Stimulated activated naive B cell treated with anti-CD40 and anti-IgM and Interleukin-4, amounts not matched to agents 10 μg/mL and 1 μg/mL and 100 μg/mL, for 72 hours (primary cell): Measurements from ENCODE around the gene TIMP1.

Experiments used
- ATAC-seq, 2 donors: fragments of 150-1000 bp; cut with Tn5 transposase; replicated peaks; 2 replicates each; pipeline ENCODE4 v1.10.0; 2021; ENCODE audit warnings: moderate library complexity in 1 of 2
- DNase-seq: peaks from one replicate; pipeline ENCODE4 v3.0.0; 2021
- H3K27ac Mint-ChIP-seq: one replicate; pipeline ENCODE4 v1.8.0; 2022; ENCODE audit warnings: mild to moderate bottlenecking, mixed read lengths
- H3K27me3 Mint-ChIP-seq, 2 donors: one replicate each; pipeline ENCODE4 v1.8.0; 2022; ENCODE audit warnings: mixed read lengths in 2 of 2
- H3K36me3 Mint-ChIP-seq, 2 donors: one replicate each; pipeline ENCODE4 v1.8.0; 2022; ENCODE audit warnings: mixed read lengths in 2 of 2, mild to moderate bottlenecking in 1 of 2
- H3K4me1 Mint-ChIP-seq, 2 donors: one replicate each; pipeline ENCODE4 v1.8.0; 2022; ENCODE audit warnings: mixed read lengths in 2 of 2, mild to moderate bottlenecking in 1 of 2
- H3K4me3 Mint-ChIP-seq, 2 donors: one replicate each; pipeline ENCODE4 v1.8.0; 2022; ENCODE audit warnings: mild to moderate bottlenecking in 2 of 2, mixed read lengths in 2 of 2, moderate library complexity in 1 of 2
- H3K9me3 Mint-ChIP-seq, 2 donors: one replicate each; pipeline ENCODE4 v1.8.0; 2022; ENCODE audit warnings: mixed read lengths in 2 of 2, mild to moderate bottlenecking in 1 of 2

Gene TIMP1

DNA sequence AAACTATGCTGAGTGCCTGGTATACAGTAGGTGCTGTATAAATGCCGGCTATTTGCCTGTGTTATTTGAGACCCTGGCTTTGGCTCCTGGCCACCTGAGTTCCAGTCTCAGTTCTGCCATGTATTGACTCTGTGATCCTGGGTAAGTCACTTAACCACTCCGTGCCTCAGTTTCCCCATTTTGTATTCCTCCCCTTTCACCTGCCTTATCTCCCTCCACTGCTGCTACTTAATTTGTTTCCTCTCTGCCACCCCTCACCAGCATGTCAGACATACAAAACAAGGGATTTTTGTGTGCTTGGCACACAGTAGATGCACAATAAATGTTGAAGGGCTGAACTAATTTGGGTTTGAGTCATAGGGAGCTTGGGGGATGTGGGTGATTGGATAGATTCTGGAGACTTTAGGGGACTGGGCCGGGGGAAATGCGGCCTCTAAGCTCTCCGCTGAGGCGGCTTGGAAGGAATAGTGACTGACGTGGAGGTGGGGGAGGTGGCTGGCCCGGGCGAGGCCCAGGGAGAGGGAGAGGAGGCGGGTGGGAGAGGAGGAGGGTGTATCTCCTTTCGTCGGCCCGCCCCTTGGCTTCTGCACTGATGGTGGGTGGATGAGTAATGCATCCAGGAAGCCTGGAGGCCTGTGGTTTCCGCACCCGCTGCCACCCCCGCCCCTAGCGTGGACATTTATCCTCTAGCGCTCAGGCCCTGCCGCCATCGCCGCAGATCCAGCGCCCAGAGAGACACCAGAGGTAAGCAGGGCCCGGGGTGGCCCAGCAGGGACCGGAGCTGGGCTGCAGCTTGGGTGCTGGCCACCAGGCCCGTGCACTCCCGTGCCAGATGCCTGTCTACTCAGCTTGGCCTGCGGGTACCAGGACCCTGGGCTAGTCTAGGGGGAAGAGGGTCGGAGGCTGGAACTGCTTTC lies at the start of gene TIMP1:
TIMP1 (plus strand) TSS at position 706 of the 917 bp plus-strand sequence. CDS start 980 bp downstream, outside the sequence.
- H3K27ac Mint-ChIP-seq = peak within 1 kb of the TSS; percentile 78
- ATAC-seq (peak; percentile 92 to 93), DNase-seq (peak; percentile 68)
- peaks cover 15 to 36% of the 10 kb centered on the region in 2 donors for H3K27me3 Mint-ChIP-seq
- peaks cover 18 to 25% of the 10 kb centered on the region in 2 donors for H3K4me1 Mint-ChIP-seq
- peak within 1 kb of the TSS; percentile 54 to 77 for H3K4me3 Mint-ChIP-seq
- H3K36me3 Mint-ChIP-seq = peaks cover 1 to 6% of the 10 kb centered on the region in 2 donors
- H3K9me3 Mint-ChIP-seq = no peaks in the 10 kb centered on the region

DNA sequence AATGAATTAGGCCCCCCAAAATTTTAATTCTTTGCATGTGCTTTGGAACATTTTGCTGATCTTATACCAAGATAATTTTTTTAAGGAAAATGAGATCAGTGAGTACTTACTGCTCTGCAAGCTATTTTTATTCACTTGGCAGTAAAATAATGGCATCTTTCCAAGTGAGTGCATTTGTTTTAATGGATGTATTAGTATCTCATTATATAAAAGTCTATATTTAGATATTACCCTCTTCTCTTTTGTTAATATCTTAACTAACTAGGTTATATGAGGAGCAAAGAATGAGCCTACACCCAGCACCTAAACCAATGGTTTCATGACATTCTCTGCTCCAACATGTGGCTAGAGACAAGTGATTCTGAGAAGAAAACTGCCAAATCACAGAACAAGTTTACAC lies 42.4 kb upstream of the TIMP1 start:
- no peaks in the 10 kb centered on the region for H3K27me3 Mint-ChIP-seq
- DNase-seq (no peak), ATAC-seq (no peak)
- H3K27ac Mint-ChIP-seq = no peak overlapping the region
- no peaks in the 10 kb centered on the region for H3K9me3 Mint-ChIP-seq
- no peaks in the 10 kb centered on the region for H3K4me1 Mint-ChIP-seq
- H3K4me3 Mint-ChIP-seq = no peak overlapping the region
- H3K36me3 Mint-ChIP-seq = no peaks in the 10 kb centered on the region

DNA sequence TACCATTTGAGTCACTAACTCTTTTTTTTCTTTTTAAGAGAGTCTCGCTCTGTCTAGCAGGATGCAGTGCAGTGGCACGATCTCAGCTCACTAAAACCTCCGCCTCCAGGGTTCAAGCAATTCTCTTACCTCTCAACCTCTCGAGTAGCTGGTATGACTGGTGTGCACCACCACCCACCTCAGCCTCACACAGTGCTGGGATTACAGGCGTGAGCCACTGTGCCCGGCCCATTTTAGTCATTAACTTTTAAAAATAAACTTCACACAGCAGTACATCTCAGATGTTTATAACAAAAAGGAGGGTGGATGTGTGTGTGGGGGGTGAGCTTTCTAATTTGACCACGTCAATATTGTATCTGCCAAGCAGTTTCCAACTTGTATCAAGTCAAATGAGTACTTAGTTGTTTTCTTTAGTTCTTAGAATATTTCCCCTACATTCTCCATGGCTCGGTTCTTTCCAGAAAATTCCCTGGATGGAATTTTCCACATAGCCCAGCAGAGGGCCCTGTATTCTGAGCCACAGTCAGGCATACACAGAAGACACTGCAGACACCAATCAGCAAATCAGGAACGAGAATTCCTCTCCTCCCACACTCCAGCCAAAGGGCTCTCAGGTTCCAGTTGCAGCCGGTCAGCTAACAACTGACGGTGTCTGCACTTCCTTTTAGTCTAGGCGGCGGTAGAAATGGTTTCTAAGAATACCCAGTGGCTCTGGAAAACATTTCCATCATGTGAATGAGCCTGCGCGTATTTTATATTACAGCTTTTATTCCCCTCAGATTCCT lies 41.3 kb upstream of the TIMP1 start:
- Mint-ChIP-seq H3K9me3 (no peaks in the 10 kb centered on the region), H3K4me1 (no peaks in the 10 kb centered on the region), H3K27ac (no peak overlapping the region), H3K27me3 (no peaks in the 10 kb centered on the region), H3K4me3 (no peak overlapping the region), H3K36me3 (no peaks in the 10 kb centered on the region)
- DNase-seq = no peak
- peak; percentile 53 to 72 for ATAC-seq

DNA sequence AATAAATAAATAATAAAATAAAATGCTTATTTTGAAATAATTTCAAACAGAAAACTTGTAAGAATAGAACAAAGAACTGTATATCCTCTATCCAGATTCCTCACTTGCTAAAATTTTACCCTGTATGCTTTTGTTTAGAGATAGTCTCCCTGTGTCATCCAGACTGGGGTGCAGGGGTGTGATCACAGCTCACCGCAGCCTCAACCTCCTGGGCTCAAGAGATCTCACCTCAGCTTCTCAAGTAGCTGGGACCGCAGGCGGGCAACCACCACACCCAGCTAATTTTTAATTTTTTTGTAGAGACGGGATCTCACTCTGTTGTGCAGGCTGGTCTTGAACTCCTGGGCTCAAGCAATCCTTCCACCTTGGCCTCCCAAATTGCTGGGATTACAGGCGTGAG lies 38.7 kb upstream of the TIMP1 start:
- Mint-ChIP-seq H3K9me3 (no peaks in the 10 kb centered on the region), H3K27me3 (no peaks in the 10 kb centered on the region), H3K4me3 (no peak overlapping the region), H3K27ac (no peak overlapping the region), H3K4me1 (no peaks in the 10 kb centered on the region), H3K36me3 (no peaks in the 10 kb centered on the region)
- ATAC-seq = no peak
- no peak for DNase-seq

DNA sequence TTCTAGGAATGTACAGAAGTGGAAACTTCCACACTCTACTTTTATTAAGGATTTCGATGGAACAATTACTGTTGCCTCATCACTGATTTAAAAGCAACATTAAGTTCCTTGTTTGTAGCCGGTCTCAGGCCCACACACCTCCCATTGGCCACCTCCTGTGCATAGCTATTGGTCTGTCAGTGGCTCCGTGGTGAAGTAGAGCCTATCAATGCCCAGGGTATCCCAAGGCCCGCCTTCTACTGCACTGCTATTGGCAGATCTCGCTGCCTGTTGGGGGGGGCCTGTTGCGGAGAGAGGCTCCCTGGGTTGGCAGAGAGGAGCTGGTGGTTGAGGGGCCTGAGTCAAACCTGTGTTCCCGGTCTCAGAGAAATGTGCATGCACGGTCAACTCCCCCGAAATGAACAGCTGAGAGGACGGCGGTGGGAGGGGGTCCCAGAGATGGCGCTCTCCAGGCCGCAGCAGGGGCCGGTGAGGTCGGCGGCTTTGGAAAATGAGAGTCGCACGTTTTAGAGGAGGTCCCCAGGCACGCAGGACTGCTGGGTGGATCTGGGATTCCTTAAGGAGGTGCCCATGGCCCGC lies 26.1 kb upstream of the TIMP1 start:
- peaks cover 0 to 2% of the 10 kb centered on the region in 2 donors for H3K36me3 Mint-ChIP-seq
- DNase-seq (peak; percentile 82), ATAC-seq (peak; percentile 89 to 91)
- H3K27me3 Mint-ChIP-seq = no peaks in the 10 kb centered on the region
- no peaks in the 10 kb centered on the region for H3K9me3 Mint-ChIP-seq
- H3K4me3 Mint-ChIP-seq = peak overlapping the region; percentile 93
- peak overlapping the region; percentile 98 for H3K27ac Mint-ChIP-seq
- peaks cover 6 to 19% of the 10 kb centered on the region in 2 donors for H3K4me1 Mint-ChIP-seq

DNA sequence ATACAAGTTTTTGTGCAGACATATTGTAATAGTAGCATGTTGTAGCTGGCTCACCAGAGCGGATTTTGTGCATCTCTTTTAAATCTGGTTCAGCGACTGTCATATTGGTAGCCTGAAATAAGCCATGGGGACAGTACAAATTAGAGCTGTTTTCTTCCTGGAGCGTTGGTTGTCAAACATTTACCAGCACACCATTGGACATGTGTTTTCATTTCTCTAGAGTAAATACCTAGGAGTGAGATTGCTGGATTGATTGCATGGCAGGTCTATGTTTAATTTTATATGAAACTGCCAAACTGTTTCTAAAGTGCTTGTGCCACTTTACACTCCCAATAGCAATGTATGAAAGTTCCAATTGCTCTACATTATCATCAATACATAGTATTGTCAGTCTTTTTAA lies 23.8 kb upstream of the TIMP1 start:
- peaks cover 18 to 32% of the 10 kb centered on the region in 2 donors for H3K4me1 Mint-ChIP-seq
- ATAC-seq = no peak
- H3K27me3 Mint-ChIP-seq = no peaks in the 10 kb centered on the region
- no peaks in the 10 kb centered on the region for H3K9me3 Mint-ChIP-seq
- no peak for DNase-seq
- H3K27ac Mint-ChIP-seq = no peak overlapping the region
- peaks cover 2 to 9% of the 10 kb centered on the region in 2 donors for H3K36me3 Mint-ChIP-seq
- no peak overlapping the region for H3K4me3 Mint-ChIP-seq

DNA sequence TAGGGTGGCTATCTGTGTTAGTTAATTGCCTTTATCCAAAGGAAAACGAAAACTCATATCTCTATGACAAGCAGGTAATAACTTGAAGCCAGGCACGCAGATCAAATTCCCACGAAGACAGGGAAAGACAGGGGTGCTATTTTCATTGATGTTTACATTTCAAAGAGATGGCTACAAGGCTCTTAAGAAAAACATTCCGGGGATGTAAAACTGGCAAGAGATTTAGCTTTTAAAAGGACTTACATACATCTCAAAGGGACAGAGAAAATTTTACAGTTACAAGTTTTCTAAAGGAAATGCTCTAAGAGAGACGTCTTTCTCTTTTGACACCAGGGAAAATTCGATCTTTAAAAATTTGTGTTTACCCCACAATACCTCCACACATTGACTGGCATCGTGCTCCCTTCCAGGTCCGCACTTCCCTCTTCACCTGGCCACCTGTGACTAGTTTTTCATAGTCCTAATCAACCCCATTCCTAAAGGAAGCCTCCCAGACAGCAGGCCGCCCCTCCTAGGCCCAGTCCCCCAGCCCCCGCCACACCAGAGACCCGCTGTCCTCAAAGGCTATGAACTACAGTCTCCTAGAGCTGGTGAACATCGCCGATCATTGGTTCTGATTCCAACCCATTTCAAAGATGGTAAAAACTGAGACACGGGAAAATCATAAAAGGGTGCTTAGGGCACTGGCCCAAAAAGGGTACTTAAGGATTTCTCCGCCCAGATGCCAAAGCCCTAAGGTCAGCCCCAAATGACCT lies 21.9 kb upstream of the TIMP1 start:
- ATAC-seq (no peak), DNase-seq (no peak)
- peaks cover 8 to 18% of the 10 kb centered on the region in 2 donors for H3K36me3 Mint-ChIP-seq
- no peaks in the 10 kb centered on the region for H3K27me3 Mint-ChIP-seq
- peaks cover 24 to 42% of the 10 kb centered on the region in 2 donors for H3K4me1 Mint-ChIP-seq
- no peaks in the 10 kb centered on the region for H3K9me3 Mint-ChIP-seq
- H3K27ac Mint-ChIP-seq = peak overlapping the region; percentile 99
- peak overlapping the region; percentile 90 to 93 for H3K4me3 Mint-ChIP-seq

DNA sequence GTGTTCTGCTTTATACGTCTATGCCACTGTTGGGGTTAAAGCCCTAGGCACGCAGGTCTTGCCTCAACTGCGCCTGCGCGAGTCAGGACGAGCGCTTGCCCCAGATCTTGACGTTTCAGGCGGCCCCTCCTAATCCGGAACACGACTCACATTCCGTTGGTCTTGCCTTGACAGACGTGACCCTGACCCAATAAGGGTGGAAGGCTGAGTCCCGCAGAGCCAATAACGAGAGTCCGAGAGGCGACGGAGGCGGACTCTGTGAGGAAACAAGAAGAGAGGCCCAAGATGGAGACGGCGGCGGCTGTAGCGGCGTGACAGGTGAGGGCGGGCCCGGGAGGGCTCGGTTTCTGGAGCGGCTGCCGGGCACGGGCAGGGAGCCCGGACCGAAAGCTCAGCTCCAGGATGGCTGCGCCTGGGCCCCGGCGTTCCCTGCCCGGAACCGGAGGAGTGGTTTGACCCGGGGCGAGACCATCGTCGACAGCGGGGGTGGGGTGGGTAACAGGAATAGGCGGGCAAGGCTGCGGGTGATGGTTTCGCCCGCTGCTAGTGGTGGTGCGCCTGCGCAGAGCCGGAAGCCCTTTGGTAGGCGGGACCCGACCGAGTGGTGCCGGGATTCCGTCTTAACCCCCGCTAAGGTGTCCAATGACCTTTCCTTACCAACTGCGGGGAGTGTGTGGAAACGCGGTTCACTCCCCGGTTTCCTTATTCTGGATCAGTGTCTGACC lies 21.1 kb upstream of the TIMP1 start, which contains the start of gene ARAF:
ARAF (plus strand) TSS at position 272 of the 725 bp plus-strand sequence. CDS start 1,763 bp downstream, outside the sequence.
- DNase-seq = peak; percentile 96
- no peaks in the 10 kb centered on the region for H3K9me3 Mint-ChIP-seq
- H3K4me3 Mint-ChIP-seq = peak within 1 kb of the TSS; percentile 90 to 93
- peaks cover 25 to 38% of the 10 kb centered on the region in 2 donors for H3K4me1 Mint-ChIP-seq
- ATAC-seq = peak; percentile 88 to 91
- H3K36me3 Mint-ChIP-seq = peaks cover 6 to 18% of the 10 kb centered on the region in 2 donors
- H3K27ac Mint-ChIP-seq = peak within 1 kb of the TSS; percentile 99
- H3K27me3 Mint-ChIP-seq = no peaks in the 10 kb centered on the region

DNA sequence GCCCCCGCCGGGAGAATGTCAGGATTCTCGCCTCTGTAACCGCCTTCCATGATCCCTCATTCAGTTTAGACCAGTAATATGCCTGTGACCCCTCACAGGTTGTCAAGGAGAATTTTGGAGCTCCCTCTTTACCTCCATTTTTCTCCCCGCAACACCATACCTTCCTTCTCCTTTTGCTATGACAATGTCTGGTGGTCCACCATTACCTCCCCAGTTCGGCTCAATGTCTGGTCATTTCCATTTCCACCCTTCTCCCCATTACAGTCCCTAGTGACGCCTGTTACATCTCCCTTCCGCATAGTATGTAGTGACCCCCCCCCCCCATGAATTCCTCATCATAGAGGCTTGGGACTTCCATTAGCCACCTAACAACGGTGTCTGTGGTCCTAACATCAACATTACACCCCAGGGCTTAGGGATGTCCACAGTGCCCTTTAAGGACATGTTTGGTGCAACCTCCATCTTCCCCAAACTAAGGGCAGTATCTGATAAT lies 20.5 kb upstream of the TIMP1 start:
- H3K9me3 Mint-ChIP-seq = no peaks in the 10 kb centered on the region
- peak overlapping the region; percentile 90 to 93 for H3K4me3 Mint-ChIP-seq
- peaks cover 10 to 24% of the 10 kb centered on the region in 2 donors for H3K36me3 Mint-ChIP-seq
- H3K27me3 Mint-ChIP-seq = no peaks in the 10 kb centered on the region
- DNase-seq (no peak), ATAC-seq (no peak)
- peak overlapping the region; percentile 99 for H3K27ac Mint-ChIP-seq
- peaks cover 28 to 38% of the 10 kb centered on the region in 2 donors for H3K4me1 Mint-ChIP-seq

DNA sequence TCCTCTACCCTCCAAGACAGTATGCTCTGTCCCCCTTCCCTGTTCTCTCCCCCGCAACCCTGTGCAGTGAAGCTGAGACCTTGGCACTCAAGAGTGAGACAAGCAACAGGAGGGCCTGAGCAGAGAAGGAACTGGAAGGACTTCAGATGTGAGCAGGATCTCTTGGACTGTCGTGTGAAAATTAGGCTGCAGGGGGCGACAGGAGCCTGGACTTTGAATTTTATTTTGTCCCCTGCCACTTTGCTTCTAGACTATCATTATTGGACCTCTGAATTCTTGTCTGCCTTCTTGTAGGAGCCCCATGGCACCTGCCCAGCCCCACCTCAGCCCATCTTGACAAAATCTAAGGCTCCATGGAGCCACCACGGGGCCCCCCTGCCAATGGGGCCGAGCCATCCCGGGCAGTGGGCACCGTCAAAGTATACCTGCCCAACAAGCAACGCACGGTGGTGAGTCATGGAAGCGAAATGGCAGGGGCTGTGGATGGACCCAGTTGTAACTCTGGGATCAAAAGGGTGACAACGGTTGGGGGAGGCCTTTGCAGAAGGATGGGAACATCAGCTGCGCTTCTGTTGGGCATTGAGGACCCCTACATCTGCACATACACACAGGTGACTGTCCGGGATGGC lies 19.5 kb upstream of the TIMP1 start:
- Mint-ChIP-seq H3K9me3 (no peaks in the 10 kb centered on the region), H3K4me1 (peaks cover 33 to 41% of the 10 kb centered on the region in 2 donors), H3K27me3 (no peaks in the 10 kb centered on the region), H3K27ac (peak overlapping the region; percentile 76), H3K4me3 (peak overlapping the region; percentile 77 to 90), H3K36me3 (peaks cover 15 to 29% of the 10 kb centered on the region in 2 donors)
- no peak for DNase-seq
- no peak for ATAC-seq

DNA sequence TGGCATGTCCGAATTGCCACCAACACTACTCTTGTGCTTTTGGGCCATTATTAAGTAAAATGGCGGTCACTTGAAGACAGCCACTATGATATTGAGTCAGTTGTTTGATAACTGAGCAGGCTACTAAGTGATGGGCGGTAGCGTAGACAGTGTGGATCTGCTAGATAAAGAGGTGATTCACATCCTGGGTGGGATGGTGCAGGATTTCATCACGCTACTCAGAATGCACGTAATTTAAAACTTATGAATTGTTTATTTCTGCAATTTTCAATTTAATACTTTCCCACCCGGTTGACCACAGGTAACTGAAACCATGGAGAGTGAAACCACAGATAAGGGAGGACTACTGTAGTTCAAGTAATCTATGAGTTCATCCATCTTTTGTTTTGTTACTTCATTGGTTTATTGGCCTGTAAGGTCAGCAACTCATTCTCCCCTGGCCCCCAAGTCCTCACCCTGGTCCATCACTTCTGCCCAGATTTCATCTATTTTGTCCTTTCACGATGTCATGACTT lies 18.4 kb upstream of the TIMP1 start:
- ATAC-seq (no peak), DNase-seq (no peak)
- peaks cover 33 to 41% of the 10 kb centered on the region in 2 donors for H3K4me1 Mint-ChIP-seq
- no peaks in the 10 kb centered on the region for H3K27me3 Mint-ChIP-seq
- peaks cover 20 to 37% of the 10 kb centered on the region in 2 donors for H3K36me3 Mint-ChIP-seq
- H3K27ac Mint-ChIP-seq = peak overlapping the region; percentile 5
- peak overlapping the region in 1 of 2 donors; percentile 5 for H3K4me3 Mint-ChIP-seq
- no peaks in the 10 kb centered on the region for H3K9me3 Mint-ChIP-seq

DNA sequence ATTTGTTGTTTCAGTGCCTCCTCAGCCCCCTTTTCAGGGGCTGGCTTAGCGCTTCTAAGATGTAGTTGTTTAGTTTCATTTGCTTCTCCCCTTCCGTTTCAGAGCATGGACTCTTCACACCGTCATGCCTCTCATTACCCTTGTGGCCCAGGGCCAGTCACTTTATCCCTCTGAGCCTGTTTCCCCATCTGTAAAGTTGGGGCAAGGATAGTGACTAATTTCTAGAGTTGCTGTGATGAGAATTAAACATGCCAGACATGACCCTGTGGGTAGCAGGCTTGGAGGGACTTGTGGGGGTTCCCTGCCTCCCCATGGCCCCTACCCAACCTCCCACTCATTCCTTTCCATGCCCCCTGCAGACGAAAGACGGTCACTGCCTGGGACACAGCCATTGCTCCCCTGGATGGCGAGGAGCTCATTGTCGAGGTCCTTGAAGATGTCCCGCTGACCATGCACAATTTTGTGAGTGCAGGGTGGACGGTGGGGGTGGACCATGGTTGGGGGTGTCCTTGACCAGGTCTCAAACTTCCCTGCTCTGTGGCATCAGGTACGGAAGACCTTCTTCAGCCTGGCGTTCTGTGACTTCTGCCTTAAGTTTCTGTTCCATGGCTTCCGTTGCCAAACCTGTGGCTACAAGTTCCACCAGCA lies 17.7 kb upstream of the TIMP1 start:
- peaks cover 35 to 41% of the 10 kb centered on the region in 2 donors for H3K4me1 Mint-ChIP-seq
- H3K9me3 Mint-ChIP-seq = no peaks in the 10 kb centered on the region
- DNase-seq (no peak), ATAC-seq (peak in 1 of 2 donors; percentile 5)
- peak overlapping the region in 1 of 2 donors; percentile 5 for H3K4me3 Mint-ChIP-seq
- H3K27ac Mint-ChIP-seq = peak overlapping the region; percentile 90
- H3K27me3 Mint-ChIP-seq = no peaks in the 10 kb centered on the region
- peaks cover 25 to 43% of the 10 kb centered on the region in 2 donors for H3K36me3 Mint-ChIP-seq
